CD4-positive, alpha-beta T cell treated with Interleukin-6 for 4 hours (primary cell): ENCODE results near the gene ZNF566.
"Not testable (repeated sequence)": the region's sequence is repeated elsewhere in the genome, so short reads cannot be mapped to it uniquely, and the experiment has no call there.

Experiments
- DNase-seq: peaks from one replicate; pipeline ENCODE4 v3.0.0-alpha.2; 2020; ENCODE audit warnings: mixed read lengths

Gene ZNF566

DNA sequence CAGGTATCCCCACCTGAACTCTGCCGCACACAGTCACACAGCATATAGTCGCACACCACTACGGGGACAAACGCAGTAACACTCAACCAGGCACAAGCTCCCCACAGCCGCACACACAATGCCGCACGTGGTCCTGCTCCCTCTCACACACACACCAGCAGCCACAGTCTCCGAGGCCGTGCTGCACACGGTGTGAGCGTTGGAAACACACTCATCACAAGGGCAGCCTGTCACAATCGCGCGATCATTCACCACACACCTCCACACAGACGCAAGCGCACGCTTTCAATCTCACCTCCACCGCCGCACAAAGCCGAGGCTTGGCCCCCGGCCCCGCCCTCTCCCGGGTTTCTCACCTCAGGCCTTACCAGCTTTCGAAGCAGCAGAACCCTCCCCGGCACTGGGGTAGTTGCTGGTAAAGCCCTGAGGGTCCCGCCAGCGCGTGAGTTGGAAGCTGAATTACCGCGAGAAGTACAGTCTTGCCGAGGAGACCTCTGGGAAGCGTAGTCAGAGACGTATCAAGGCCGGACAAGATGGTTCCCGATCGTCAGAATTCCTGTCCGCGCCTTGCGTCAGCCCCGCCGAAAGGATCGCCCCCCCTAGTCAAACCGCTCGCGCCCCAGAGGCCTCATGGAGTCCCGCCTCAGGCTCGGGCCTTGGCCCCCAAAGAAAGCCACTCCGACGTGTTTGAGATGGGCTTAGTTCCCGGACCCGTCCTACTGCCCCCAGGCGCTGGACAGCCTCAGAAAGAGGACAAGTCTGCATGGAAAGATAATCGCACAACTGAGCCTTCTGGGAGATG lies at the start of gene ZNF566:
Gene ZNF566, minus strand, starts transcription at position 444 of the 802 bp plus-strand sequence. CDS start 13,004 bp downstream, outside the sequence.
- peak; percentile 93 for DNase-seq

DNA sequence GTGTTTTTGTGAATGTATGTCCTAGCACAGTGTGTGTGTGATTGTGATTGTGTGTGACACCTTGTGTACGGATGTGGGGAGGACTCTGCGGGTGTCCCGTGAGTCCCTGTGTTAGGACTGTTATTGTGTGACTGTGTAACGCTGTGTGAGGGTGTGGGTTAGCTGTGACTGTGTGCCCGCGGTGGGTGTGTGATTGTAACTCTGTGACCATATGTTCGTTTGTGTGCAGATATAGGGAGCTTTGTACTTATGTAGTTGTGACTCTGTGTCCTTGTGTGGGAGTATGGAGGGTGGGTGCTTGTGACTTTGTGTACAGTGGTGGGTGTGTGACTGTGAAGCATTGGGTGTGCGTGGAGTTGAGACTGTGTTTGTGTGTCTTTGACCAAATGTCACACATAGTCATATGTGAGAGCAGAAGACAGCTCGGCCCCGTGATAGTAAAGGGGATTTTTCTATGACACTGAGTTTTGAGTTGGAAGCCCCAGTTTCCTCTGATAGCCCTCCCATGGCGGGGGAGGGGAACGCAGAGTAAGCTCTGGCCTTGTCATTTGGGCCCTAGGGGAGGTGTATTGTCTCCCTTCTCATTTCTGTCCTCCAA lies 39.7 kb upstream of the ZNF566 start:
- peak; percentile 2 for DNase-seq

DNA sequence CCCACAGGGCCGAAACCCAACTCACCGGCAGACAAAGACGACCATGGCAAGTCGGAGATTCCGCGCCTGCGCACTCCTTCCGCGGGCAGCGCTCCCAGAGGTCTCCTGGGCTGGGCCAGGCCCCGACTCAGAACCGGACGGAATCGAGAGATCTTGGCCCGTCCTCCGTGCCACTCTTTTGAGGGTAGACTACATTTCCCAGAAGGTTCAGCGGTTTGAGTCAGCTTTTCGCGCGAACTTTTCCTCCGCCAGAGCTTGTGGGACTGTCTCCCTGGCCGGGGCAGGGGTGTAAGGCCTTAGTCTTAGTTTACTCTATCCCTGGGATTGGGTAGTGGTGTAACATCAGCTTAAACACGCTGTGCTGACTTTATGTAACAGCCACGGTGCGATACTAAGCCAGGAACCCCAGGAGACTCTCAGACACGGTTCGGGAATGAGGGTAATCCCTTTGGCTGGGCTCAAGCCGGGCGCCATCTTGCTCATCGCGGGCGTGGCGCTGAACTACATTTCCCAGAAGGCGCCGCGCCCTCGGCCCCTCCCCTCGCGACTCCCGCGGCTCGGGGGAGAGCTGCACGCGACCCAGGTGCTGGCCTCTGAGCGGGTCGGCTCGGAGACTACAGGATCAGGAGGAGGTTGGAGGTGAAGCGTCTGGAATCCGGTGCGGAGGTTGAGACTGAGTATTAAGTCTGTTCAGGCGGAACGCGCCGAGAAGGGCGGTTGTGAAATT lies 39.0 kb upstream of the ZNF566 start, which contains the start of gene ZNF260:
Gene ZNF260, minus strand, starts transcription at position 78 of the 727 bp plus-strand sequence. CDS start 13,033 bp downstream, outside the sequence.
- peak; percentile 94 for DNase-seq

DNA sequence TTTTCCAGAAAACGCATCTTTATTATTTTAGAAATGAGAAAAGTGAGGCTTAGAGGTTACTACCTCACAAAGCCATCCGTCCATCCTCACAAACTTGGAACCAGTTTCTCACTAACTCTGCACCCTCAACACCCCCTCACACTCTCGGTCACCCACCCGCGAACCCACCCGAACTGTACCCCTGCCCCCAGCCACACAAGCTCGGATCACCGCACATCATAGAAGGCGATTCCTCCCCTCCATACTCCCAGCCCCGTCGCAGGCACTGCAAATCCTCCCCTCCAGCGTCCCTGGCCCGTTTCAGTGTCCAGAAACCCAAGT lies 38.5 kb upstream of the ZNF566 start:
- no peak for DNase-seq

DNA sequence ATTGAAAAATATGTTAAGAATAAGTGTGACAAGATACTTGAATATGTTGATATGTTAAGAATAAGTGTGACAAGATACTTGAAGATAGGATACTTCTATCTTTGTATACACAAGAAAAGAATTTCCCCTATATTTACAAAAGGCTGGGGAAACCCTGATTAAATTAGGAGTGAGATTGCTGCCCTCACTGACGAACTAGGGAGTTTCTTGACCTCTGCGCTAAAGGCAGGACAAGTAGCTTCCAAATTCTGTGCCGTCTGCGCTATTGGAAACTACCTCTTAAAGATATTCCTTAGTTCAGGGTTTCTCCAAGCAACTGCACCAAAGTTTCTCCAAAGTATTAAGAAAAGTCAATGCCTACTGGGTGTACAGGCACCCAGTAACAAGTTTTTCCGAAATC lies 38.0 kb upstream of the ZNF566 start:
- no peak for DNase-seq

DNA sequence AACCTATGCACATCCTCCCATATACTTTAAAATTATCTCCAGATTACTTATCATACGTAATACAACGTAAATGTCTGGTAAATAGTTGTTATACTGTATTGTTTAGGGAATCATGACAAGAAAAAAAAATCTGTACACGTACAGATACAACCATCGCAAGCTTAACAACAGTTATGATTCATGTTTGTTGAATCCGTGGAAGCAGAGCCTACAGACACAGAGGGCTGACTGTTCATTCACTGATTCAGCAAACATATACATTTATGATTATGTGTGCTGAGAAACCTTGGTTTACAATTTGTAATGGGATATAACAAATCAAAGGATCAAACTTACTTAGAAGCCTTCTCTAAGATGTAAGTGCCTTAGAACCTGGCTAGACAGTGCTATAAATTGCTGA lies 37.2 kb upstream of the ZNF566 start:
- no peak for DNase-seq

DNA sequence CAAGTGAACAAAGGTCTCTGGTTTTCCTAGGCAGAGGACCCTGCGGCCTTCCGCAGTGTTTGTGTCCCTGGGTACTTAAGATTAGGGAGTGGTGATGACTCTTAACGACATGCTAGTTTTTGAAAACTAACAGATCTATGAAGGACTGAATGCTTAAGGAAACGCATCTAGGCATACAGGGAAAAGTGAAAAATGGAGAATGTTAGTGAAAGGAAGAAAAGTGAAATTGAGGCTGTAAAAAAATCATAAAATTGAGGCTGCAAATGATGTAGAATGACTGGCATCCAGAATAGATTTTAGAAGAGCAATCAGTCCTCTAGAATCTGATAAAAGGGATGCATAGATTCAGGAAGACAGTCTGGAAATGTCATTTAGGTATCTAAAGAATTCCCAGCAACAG lies 35.3 kb upstream of the ZNF566 start:
- no peak for DNase-seq

DNA sequence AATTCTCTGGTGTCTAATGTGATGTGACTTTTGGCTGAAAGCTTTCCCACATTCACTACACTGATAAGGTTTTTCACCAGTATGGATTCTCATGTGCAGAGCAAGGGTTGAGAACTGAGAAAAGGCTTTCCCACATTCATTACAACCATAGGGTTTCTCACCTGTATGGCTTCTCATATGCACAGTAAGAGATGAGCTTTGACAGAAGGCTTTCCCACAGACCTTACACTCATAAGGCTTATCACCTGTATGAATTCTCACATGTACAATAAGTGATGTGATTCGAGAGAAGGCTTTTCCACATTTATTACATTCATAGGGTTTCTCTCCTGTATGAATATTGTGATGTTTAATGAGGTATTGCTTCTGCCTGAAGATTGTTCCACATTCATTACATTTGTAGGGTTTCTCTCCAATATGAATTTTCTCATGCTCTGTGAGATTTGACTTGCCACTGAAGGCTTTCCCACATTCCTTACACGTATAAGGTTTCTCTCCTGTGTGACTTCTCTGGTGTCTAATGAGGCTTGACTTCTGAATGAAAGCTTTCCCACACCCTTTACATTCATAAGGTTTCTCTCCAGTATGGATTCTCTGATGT lies 24.8 kb upstream of the ZNF566 start:
- DNase-seq = no peak

DNA sequence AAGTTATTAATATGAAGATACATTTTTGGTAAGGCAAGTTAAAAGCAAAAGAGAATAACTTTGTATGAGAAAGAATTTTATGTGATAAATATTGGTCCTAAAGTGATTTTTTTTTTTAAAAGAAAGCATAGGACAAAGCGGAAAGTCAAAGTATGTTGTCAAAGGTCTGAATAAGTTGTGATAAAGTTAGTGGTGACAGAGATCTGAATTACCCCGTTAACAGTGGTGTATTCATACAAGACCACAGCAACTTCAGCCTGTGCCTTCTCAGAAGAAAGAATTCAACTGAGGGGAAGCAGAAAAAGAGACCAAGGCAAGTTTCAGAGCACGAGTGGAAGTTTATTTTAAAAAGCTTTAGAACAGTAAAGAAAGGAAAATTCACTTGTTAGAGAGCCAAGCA lies 19.0 kb upstream of the ZNF566 start:
- no peak for DNase-seq

DNA sequence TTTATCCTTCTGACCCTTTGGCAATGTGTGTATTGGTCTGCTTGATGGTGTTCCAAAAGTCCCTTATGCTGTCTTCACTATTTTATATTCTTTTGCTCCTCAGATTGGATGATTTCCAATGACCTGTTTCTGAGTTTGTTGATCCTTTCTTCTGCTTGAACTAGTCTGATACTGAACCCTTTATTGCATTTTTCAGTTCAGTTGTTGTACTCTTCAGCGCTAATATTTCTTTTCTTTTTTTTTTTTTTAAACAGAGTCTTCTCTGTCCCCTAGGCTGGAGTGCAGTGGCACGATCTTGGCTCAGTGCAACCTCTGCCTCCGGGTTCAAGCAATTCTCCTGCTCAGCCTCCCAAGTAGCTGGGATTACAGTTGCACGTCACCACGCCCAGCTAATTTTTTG lies 12.6 kb upstream of the ZNF566 start:
- no peak for DNase-seq

DNA sequence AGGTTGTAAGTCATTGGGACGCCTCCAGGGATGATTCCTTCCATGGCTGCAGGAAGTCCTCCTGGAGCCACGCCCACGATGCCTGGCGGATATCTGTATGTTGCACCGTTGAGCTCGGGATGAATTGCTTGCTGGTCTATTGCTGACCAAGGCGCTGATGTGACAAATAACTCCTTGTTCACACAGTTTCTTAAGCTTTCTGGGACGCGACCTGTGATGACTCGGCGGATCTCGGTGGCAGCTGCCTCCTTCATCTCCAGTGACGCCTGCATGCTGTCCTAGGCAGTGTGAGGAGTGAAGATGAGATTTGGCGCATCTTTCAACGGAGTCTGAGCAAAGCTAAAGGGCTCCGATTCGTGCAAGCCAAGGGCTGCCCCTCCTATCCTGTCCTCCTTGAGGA lies 7.6 kb upstream of the ZNF566 start:
- DNase-seq = no peak

DNA sequence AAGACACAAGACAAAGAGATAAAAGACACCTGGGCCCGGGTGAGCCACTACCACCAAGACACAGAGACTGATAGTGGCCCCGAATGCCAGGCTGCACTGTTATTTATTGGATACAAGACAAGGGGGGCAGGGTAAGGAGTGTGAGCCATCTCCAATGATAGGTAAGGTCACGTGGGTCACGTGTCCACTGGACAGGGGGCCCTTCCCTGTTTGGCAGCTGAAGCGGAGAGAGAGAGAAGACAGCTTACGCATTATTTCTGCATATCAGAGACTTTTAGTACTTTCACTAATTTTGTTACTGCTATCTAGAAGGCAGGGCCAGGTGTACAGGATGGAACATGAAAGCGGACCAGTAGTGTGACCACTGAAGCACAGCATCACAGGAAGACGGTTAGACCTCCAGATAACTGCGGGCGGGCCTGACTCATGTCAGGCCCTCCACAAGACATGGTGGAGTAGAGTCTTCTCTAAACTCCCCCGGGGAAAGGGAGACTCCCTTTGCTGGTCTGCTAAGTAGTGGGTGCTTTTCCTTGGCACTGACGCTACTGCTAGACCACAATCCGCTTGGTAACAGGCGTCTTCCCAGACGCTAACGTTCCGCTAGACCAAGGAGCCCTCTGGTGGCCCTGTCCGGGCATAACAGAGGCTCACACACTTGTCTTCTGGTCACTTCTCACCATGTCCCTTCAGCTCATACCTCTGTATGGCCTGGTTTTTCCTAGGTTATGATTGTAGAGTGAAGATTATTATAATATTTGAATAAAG lies 3.5 kb upstream of the ZNF566 start:
- DNase-seq = peak; percentile 20

DNA sequence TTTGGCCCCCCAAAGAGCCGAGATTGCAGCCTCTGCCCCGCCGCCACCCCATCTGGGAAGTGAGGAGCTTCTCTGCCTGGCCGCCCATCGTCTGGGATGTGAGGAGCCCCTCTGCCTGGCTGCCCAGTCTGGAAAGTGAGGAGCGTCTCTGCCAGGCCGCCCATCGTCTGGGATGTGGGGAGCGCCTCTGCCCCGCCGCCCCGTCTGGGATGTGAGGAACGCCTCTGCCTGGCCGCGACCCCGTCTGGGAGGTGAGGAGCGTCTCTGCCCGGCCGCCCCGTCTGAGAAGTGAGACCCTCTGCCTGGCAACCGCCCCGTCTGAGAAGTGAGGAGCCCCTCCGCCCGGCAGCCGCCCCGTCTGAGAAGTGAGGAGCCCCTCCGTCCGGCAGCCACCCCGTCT lies 1.5 kb upstream of the ZNF566 start:
- DNase-seq = not testable (repeated sequence)

DNA sequence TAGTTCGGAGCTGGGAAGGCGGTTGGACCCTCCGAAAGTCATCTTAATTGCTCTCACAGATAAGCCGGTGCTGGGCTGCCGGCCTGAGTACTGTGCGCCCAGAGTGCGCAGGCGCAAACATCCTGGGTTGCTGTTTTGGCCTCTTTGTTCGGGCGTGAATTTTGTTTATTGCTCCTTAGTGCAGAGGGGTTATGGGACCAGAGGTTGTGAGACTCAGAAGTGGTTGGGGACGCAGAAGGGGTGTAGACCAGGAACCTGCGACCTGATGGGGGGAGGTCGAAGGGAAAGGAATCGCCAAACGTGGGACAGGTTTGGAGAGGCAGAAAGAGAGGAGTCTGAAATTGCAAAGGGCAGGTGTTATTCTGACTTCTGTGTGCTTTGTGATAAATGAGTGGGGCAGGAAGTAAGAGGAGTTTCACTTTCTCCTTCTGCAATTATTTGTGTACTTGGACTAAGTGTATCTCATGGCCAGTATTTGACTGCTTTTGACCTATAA lies 607 bp upstream of the ZNF566 start:
- DNase-seq = peak; percentile 79

DNA sequence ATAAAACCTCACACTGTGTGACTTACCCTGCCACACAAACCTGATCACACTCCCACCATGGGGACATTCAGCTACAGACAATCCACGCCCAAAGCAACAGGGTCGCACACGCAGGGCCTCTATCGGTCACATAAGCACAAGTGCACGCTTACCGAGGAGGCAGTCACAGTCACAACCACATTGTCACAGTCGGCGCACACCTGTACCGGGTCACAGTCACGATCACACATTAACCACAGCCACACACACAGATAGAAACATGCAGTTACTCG lies 579 bp downstream of the ZNF566 start:
- peak; percentile 49 for DNase-seq

DNA sequence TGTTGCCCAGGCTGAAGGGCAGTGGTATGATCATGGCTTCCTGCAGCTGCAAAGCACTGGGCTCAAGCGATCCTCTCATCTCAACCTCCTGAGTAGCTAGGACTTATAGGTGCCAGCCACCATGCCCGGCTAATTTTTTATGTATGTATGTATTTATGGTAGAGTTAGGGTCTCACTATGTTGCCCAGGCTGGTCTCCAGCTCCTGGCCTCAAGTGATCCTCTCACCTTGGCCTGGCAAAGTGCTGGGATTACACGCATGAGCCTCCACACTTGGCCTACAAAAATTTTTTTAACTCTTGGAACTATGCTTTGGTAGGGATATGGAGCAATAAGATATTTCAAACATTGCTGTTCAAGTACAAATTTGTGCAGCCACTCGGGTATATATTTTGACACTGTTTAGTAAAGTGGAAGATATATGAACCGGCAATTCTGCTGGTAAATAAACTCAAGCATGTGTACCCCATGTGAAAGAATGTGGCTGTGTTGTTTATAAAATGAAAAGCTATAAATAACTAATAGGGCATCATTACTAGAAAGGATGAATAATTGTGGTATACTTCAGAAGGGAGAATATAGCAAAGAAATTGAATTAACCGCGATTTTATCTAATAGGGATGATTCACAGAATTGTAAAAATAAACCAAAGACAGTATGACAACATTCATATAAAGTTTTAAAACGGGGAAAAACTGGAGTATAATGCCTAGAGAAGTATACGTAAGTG lies 1.1 kb downstream of the ZNF566 start:
- DNase-seq = no peak

DNA sequence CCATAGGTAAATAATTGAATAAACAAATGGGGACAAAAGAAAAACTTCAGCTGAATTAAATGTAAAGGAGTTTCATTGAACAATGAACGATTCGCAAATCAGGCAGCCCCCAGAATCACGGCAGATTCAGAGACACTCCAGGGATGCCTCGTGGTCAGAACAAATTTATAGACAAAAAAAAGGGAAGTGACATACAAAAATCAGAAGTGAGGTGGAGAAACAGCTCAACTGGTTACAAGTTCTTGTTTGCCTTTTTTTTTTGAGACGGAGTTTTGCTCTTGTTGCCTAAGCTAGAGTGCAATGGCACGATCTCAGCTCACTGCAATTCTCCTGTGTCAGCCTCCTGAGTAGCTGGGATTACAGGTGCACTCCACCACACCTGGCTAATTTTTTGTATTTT lies 5.7 kb downstream of the ZNF566 start:
- DNase-seq = no peak

DNA sequence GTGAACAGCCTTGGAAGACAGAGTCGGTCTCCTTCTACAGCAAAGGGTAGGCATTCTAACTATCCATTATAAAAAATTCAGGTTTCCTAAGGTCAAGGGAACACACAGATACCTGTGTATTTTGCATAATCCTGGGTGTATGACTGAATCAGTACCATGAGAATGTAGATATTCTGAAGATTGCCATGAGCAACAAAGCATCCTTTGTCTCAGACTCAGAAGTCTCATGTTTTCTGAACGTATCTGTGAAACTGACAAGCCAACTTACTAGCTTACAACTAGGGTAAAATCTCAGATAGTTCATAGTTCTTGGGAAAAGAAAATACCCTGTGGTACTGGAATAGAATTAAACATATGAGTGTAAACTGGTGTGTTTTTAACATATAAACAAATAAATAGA lies 6.5 kb downstream of the ZNF566 start:
- no peak for DNase-seq

DNA sequence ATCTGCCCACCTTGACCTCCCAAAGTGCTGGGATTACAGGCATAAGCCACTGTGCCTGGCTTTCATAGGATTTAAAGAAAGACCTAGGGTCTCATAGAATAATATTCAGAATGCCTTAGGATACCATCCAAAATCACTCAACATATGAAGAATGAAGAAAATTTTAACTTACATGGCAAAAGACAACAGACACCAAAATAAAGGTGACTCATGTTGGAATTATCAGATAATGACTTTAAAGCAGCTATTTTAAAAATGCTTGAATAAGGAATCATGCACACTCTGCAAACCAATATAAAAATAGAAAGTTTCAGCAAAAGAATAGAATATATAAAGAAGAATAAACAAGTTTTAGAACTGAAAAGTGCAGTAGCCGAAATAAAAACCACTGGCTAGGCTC lies 29.3 kb downstream of the ZNF566 start:
- no peak for DNase-seq

DNA sequence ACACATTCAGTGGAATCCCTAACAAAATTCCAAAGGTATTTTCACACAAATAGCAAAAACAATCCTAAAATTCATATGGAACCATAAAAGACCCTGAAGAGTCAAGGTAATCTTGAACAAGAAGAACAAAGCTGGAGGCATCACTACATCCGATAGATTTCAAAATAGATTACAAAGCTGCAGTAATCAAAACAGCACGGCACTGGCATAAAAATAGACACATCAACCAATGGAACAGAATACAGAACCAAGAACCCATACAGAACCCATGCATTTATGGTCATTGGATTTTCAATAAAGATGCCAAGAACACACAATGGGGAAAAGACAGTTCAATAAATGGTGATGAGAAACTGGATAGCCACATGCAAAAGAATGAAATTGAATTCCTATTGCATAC lies 32.5 kb downstream of the ZNF566 start:
- no peak for DNase-seq

DNA sequence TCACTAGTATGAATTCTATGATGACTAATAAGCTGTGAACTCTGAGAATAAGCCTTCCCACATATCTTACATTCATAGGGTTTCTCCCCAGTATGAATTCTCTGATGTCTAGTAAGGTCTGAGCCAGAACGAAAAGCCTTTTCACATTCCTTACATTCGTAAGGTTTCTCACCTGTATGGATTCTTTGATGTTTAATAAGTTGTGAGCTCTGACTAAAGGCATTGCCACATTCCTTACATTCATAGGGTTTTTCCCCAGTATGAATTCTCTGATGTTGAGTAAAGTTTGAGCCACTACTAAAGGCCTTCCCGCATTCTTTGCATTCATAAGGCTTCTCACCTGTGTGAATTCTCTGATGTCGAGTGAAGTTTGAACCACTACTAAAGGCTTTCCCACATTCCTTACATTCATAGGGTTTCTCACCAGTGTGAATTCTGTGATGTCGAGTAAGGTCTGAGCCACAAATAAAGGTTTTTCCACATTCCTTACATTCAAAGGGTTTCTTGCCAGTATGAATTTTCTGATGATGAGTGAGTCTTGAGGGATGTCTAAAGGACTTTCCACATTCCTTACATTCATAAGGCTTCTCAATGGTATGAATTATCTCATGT lies 40.2 kb downstream of the ZNF566 start:
- DNase-seq = no peak

DNA sequence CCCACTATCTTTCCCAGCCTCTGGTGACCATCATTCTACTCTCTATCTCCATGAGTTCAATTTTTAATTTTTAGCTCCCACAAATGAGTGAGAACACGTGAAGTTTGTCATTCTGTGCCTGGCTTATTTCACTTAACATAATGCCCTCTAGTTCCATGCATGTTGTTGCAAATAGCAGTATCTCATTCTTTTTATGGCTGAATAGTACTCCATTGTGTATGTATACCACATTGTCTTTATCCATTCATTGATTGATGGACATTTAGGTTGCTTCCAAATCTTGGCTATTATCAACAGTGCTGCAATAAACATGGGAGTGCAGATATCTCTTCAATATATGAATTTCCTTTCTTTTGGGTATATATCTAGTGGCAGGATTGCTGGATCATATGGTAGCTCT lies 48.0 kb downstream of the ZNF566 start:
- DNase-seq = no peak
